ENCODE measurements around the gene CCDC167. TPM values are rescaled to one million over a fixed set of nuclear protein-coding genes. Genes with fewer than 3 reads are reported as not detected.
"Not testable (repeated sequence)": the region's sequence is repeated elsewhere in the genome, so short reads cannot be mapped to it uniquely, and the experiment has no call there.

CCDC167 gene
- total and polyA plus RNA-seq, 8 donors, result 4.3 to 12.4 (median 7.0) TPM

DNA sequence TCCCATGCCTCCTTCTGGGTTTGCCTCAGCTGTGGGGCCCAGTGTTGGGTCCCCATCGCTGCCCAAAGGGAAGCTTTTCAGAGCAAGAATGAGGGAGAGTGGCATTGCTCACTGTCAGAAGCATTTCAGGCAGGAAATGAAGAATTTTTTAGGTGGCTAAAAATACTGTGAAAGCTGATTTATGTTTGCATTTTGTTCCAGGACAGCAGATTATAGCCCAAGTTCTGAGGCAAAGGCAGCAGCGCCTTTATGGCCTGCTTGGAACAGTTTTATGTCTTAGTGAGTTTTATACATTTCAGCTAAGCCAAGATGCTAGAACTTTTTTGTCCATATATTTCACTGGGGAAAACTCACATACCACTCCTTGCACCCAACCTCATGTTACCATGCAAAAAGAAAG lies 4.3 kb upstream of the CCDC167 start:
- Histone ChIP-seq H3K9me3 (no peaks in the 10 kb centered on the region), H3K4me3 (no peak overlapping the region), H3K27ac (no peak overlapping the region), H3K36me3 (no peaks in the 10 kb centered on the region), H3K27me3 (no peaks in the 10 kb centered on the region), H3K4me1 (peaks cover 0 to 2% (median 0%) of the 10 kb centered on the region in 3 donors)
- ATAC-seq (no peak), DNase-seq (no peak), FAIRE-seq (no peak)
- intact Hi-C loops (cut with DNase I), result no loop called here
- WGBS, 2 donors, result 84 to 97% methylated on average over 2 of the region's 2 CpGs
- TF ChIP-seq, protein P1, sequence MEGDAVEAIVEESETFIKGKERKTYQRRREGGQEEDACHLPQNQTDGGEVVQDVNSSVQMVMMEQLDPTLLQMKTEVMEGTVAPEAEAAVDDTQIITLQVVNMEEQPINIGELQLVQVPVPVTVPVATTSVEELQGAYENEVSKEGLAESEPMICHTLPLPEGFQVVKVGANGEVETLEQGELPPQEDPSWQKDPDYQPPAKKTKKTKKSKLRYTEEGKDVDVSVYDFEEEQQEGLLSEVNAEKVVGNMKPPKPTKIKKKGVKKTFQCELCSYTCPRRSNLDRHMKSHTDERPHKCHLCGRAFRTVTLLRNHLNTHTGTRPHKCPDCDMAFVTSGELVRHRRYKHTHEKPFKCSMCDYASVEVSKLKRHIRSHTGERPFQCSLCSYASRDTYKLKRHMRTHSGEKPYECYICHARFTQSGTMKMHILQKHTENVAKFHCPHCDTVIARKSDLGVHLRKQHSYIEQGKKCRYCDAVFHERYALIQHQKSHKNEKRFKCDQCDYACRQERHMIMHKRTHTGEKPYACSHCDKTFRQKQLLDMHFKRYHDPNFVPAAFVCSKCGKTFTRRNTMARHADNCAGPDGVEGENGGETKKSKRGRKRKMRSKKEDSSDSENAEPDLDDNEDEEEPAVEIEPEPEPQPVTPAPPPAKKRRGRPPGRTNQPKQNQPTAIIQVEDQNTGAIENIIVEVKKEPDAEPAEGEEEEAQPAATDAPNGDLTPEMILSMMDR (IDR thresholded peaks at IDR 0.05), result no peak

DNA sequence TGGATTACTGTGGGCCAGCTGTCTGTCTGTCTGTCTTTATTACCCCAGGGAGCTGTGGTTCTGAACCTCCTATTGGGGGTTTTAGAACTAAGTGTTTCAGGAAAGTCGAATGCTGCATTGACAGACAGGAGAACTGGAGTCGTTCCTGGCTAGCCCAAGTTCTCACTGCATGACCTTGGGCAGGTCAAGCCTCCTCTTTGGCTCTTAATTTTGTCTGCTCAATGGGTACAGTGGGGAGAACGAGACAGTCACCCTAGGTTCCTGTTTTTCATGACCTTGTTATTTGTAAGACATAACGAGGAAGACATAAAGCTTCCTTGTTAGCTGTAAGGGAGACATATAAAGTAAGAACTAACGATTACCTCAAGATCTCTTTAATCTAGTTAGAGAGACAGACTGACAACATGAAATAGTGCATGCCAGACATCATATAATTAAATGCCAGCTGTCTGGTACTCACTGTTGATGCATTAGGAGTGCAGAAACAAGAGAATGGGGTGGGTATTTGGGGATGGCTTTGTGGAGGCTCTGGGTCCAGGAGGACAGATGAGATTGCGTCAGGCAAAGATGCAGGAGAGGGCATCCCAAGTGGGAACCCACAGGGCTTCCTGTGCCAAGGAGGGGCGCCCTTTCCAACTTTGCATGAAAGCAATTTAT lies 3.7 kb upstream of the CCDC167 start:
- no peak for DNase-seq
- no peaks in the 10 kb centered on the region for H3K9me3 ChIP-seq
- no peak for FAIRE-seq
- TF ChIP-seq, protein P1 (IDR thresholded peaks at IDR 0.05), result no peak
- intact Hi-C loops (cut with DNase I), result no loop called here
- H3K27ac ChIP-seq, result no peak overlapping the region
- H3K27me3 ChIP-seq, result no peaks in the 10 kb centered on the region
- no peaks in the 10 kb centered on the region for H3K36me3 ChIP-seq
- ATAC-seq, result no peak
- WGBS, 2 donors, result 53 to 57% methylated on average over 7 of the region's 7 CpGs
- H3K4me3 ChIP-seq, result no peak overlapping the region
- peaks cover 0 to 4% (median 0%) of the 10 kb centered on the region in 3 donors for H3K4me1 ChIP-seq

DNA sequence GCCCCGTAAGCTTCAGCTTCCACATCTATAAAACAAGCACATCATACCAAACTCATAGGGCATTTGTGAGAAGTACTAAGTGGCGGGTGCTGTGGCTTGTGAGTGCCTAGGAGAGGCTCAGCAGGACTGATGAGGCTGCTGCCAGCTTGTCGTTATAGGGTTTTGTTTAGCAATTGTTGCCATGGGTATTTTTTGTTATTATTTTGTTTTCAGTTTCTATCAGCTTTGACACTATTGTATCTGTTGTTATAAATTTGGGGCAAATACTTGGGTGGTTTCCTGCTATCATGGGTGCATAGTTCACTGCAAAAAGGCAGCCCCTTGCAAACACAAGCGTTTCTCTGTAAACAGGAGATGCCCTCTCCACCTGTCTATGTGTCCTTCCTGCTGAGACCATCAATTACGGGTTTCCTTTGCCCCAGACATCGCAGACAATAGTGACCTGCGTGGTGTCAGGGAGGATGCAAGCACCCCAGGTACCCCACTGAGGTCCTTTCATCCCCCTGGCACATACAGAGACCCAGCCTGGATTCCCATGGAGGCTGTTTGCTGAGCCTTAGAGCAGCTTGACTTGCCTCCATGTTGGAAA lies 3.1 kb upstream of the CCDC167 start:
- H3K9me3 ChIP-seq, result no peaks in the 10 kb centered on the region
- TF ChIP-seq, protein P1 (IDR thresholded peaks at IDR 0.05), result no peak
- no peak overlapping the region for H3K4me3 ChIP-seq
- DNase-seq (no peak), ATAC-seq (no peak), FAIRE-seq (no peak)
- peaks cover 0 to 4% (median 0%) of the 10 kb centered on the region in 3 donors for H3K4me1 ChIP-seq
- intact Hi-C loops (cut with DNase I), result no loop called here
- no peaks in the 10 kb centered on the region for H3K36me3 ChIP-seq
- 61 to 68% methylated on average over 7 of the region's 7 CpGs for WGBS, 2 donors
- no peak overlapping the region for H3K27ac ChIP-seq
- H3K27me3 ChIP-seq, result no peaks in the 10 kb centered on the region

DNA sequence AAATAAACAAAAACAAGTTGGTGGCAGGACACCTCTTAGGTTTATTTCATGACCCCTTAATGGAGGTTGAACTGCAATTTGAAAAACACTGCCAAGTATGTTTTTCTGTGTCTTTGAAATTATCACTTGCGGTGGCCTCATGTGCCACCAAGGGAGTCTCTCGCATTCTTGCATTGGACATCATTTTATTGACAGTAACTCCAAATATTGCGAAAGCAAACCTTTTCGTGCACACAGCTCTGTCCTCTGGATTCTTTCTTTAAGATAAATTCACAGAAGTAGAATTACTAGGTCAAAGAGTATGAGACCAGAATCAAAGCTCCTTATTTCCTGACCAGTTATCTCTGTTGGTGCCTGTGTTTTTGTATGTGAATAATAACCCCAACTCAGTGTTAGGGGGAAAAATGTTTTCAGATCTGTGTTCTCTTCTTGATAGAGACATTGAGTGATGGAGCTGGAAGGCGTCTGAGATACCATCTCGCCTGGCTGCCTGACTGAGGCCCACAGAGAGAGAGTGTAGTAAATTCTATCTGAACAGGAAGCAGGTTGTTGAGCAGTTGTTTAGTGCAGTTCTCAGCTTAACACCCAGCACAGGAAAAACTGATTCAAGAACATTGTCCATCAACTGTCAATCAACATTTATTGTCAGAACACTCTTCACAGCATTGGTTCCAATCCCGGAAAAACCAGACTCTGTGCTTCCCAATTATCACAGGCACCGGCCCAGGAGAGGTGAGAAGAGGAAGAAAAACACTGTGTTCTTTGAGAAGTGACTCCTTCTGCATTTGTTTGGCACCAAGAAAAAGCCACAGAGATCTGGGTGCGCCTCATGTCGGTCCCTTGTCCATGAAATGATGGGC lies 2.2 kb upstream of the CCDC167 start:
- Histone ChIP-seq H3K9me3 (no peaks in the 10 kb centered on the region), H3K4me3 (no peak overlapping the region), H3K27me3 (no peaks in the 10 kb centered on the region), H3K36me3 (no peaks in the 10 kb centered on the region), H3K4me1 (peaks cover 0 to 4% (median 0%) of the 10 kb centered on the region in 3 donors), H3K27ac (no peak overlapping the region)
- TF ChIP-seq, protein P1 (IDR thresholded peaks at IDR 0.05), result no peak
- WGBS, 2 donors, result 75 to 80% methylated on average over 10 of the region's 10 CpGs
- DNase-seq, result no peak
- no peak for FAIRE-seq
- ATAC-seq, result no peak
- intact Hi-C loops (cut with DNase I), result no loop called here

DNA sequence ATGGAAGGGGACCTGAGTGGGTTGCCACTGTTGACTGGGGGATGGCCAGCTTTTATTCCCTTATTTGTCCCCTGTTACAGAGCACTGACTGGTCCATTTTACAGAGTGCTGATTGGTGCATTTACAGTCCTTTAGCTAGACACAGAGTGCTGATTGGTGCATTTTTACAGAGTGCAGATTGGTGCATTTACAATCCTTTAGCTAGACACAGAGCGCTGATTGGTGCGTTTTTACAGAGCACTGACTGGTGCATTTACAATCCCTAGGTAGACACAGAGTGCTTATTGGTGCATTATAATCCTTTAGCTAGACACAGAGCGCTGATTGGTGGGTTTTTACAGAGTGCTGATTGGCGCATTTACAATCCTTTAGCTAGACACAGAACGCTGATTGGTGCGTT lies 1.2 kb upstream of the CCDC167 start:
- ATAC-seq; H3K9me3 ChIP-seq; DNase-seq; H3K4me3 ChIP-seq; H3K4me1 ChIP-seq; H3K27me3 ChIP-seq; H3K36me3 ChIP-seq; FAIRE-seq; H3K27ac ChIP-seq; intact Hi-C loops (cut with DNase I): not testable (repeated sequence)
- 94 to 97% methylated on average over 6 of the region's 6 CpGs for WGBS, 2 donors
